Muscle layer of duodenum (tissue), 2 donors: ENCODE data around the gene LRCOL1.
A peak's percentile ranks its signal among the peaks of the same experiment; 100 is the strongest.

Source experiments
- H3K27ac ChIP-seq: one replicate; pipeline ENCODE4 v1.7.0; 2013; ENCODE audit warnings: mild to moderate bottlenecking, low read length
- H3K27me3 ChIP-seq: one replicate; pipeline ENCODE4 v1.7.0; 2013; ENCODE audit warnings: low read depth, mild to moderate bottlenecking, control low read depth, low read length
- H3K36me3 ChIP-seq, 2 donors: one replicate each; pipeline ENCODE4 v1.7.0; 2013; ENCODE audit warnings: low read length in 2 of 2, control low read depth in 1 of 2, mild to moderate bottlenecking in 1 of 2; ENCODE audit not compliant: insufficient read depth in 2 of 2, control insufficient read depth in 1 of 2
- H3K4me1 ChIP-seq, 2 donors: one replicate each; pipeline ENCODE4 v1.7.0; 2013; ENCODE audit warnings: low read length in 2 of 2, mild to moderate bottlenecking in 2 of 2, control low read depth in 1 of 2, moderate library complexity in 1 of 2; ENCODE audit not compliant: insufficient read depth in 2 of 2, control insufficient read depth in 1 of 2
- H3K4me3 ChIP-seq, 2 donors: one replicate each; pipeline ENCODE4 v1.7.0; 2013; ENCODE audit warnings: low read length in 2 of 2, low read depth in 1 of 2, mild to moderate bottlenecking in 1 of 2
- H3K9me3 ChIP-seq, 2 donors: one replicate each; pipeline ENCODE4 v1.7.0; 2013; ENCODE audit warnings: low read length in 2 of 2, control low read depth in 1 of 2, mild to moderate bottlenecking in 1 of 2; ENCODE audit not compliant: control insufficient read depth in 1 of 2
- donor health status: healthy.

The LRCOL1 gene

DNA sequence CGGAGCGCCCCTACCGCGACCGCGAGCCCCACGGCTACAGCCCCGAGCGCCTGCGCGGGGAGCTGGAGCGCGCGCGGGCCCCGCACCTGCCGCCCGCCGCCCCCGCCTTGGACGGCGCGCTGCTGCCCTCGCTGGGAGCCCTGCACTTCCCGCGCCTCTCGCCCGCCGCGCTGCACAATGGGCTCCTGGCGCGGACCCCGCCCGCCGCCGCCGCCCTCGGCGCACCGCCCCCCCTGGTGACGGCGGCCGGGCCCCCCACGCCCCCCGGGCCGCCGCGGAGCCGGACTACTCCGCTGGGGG lies 27.0 kb downstream of the LRCOL1 start:
- Histone ChIP-seq H3K36me3 (peaks cover 0 to 33% of the 10 kb centered on the region in 2 donors), H3K4me1 (peaks cover 0 to 3% of the 10 kb centered on the region in 2 donors), H3K9me3 (no peaks in the 10 kb centered on the region), H3K27ac (no peak overlapping the region), H3K4me3 (no peak overlapping the region), H3K27me3 (no peaks in the 10 kb centered on the region)

DNA sequence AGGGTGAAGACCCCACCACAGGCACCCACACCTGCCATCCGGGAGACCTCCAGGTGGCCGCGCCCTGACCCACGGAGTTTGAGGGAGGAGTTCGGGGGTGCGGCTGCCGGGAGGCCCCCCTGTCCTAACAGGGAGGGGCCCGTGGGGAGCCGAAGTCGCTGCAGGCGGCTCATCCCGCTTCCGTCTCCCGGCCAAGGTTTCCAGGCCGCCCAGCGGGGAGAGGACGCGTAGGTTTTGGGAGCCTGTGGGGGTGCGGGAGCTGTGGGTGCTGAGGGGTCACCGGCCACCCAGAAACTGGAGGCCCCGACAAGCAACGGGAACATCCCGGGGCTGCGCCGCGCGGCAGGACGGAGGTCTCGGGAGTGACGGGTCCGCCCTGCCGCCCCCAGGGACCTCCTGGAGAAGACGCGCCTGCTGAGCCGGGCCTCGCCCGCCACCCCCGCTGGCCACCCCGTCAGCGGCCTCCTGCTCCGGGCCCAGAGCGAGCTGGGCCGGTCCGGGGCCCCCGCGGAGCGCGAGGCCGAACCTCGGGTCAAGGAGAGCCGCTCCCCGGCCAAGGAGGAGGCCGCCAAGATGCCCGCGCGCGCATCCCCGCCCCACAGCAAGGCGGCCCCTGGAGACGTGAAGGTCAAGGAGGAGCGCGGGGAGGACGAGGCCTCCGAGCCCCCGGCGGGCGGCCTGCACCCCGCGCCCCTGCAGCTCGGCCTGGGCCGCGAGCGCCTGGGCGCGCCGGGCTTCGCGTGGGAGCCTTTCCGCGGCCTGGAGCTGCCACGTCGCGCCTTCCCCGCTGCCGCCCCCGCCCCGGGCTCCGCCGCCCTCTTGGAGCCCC lies 27.6 kb downstream of the LRCOL1 start:
- Histone ChIP-seq H3K4me3 (peak overlapping the region in 1 of 2 donors; percentile 44), H3K4me1 (peaks cover 0 to 3% of the 10 kb centered on the region in 2 donors), H3K27ac (no peak overlapping the region), H3K27me3 (no peaks in the 10 kb centered on the region), H3K9me3 (no peaks in the 10 kb centered on the region), H3K36me3 (peaks cover 0 to 39% of the 10 kb centered on the region in 2 donors)

DNA sequence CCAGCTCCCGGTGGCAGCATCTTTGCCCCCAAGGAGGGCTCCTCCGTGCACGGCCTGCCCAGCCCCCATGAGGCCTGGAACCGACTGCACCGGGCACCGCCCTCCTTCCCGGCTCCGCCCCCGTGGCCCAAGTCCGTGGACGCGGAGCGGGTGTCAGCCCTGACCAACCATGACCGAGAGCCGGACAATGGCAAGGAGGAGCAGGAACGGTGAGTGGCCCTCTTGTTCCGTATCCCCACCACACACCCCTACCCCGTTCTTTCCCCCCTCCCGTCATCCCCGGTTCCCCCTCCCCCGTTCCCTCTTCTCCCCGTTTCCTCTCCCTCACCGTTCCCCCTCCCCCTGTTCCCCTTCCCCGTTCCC lies 28.3 kb downstream of the LRCOL1 start:
- Histone ChIP-seq H3K9me3 (no peaks in the 10 kb centered on the region), H3K27me3 (no peaks in the 10 kb centered on the region), H3K4me1 (peaks cover 0 to 3% of the 10 kb centered on the region in 2 donors), H3K27ac (no peak overlapping the region), H3K4me3 (peak overlapping the region in 1 of 2 donors; percentile 44), H3K36me3 (peaks cover 0 to 46% of the 10 kb centered on the region in 2 donors)

- Histone ChIP-seq H3K27ac (no peak overlapping the region), H3K27me3 (no peaks in the 10 kb centered on the region), H3K36me3 (peaks cover 0 to 52% of the 10 kb centered on the region in 2 donors), H3K4me3 (no peak overlapping the region), H3K4me1 (peaks cover 0 to 3% of the 10 kb centered on the region in 2 donors), H3K9me3 (no peaks in the 10 kb centered on the region)
These were observed 28.9 kb downstream of the LRCOL1 start for GRCh38 chr12:132581348-132582057.

- H3K27ac ChIP-seq, result no peak overlapping the region
- no peak overlapping the region for H3K4me3 ChIP-seq
- no peaks in the 10 kb centered on the region for H3K27me3 ChIP-seq
- H3K9me3 ChIP-seq, result no peaks in the 10 kb centered on the region
- H3K4me1 ChIP-seq, result peaks cover 0 to 3% of the 10 kb centered on the region in 2 donors
- H3K36me3 ChIP-seq, result peaks cover 0 to 54% of the 10 kb centered on the region in 2 donors
These were observed 29.6 kb downstream of the LRCOL1 start for GRCh38 chr12:132580701-132581292.

- H3K27ac ChIP-seq, result no peak overlapping the region
- peaks cover 0 to 3% of the 10 kb centered on the region in 2 donors for H3K4me1 ChIP-seq
These were observed 30.6 kb downstream of the LRCOL1 start for GRCh38 chr12:132579744-132580143.

DNA sequence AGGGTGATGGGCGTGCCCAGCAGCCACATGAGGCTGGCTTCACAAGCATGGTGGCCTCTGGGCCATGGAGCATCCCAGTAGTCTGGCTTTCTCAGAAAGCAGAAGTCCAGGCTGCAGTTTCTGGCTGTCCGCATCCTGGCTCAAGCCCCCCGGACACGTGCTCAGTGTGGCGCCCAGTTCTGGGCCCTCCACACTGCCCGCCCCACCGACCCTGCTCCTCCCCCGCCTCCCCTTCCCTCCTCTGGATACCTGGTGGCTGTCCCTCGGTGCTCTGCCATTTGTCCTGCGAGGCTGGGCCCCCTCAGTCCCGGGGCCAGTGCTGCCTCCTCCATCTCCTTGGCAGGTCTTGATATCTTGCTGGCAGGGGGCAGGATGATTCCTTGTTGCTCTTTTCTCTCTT lies 31.6 kb downstream of the LRCOL1 start:
- Histone ChIP-seq H3K36me3 (peaks cover 0 to 67% of the 10 kb centered on the region in 2 donors), H3K4me3 (no peak overlapping the region), H3K9me3 (no peaks in the 10 kb centered on the region), H3K4me1 (peaks cover 0 to 3% of the 10 kb centered on the region in 2 donors), H3K27me3 (no peaks in the 10 kb centered on the region), H3K27ac (no peak overlapping the region)

More at GRCh38 chr12:132579744-132580143, 30.6 kb downstream of the LRCOL1 start:
- H3K9me3 ChIP-seq, result no peaks in the 10 kb centered on the region
- no peaks in the 10 kb centered on the region for H3K27me3 ChIP-seq
- H3K36me3 ChIP-seq, result peaks cover 0 to 62% of the 10 kb centered on the region in 2 donors
- H3K4me3 ChIP-seq, result no peak overlapping the region

DNA sequence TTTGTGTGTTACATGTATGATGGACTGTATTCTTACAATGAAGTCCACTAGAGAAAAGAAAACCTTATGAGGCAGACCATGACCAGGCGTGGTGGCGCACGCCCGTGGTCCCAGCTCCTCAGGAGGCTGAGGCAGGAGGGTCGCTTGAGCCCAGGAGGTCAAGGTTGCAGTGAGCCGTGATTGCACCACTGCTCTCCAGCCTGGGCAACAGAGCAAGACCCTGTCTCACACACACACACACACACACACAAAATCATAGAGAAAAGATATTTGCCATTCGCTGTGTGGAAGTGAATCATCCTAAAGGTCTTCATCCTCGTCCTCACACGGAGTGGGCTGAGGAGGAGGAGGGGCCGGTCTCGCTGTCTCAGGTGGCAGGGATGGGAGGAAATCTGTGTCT lies 32.3 kb downstream of the LRCOL1 start:
- H3K4me3 ChIP-seq, result no peak overlapping the region
- H3K36me3 ChIP-seq, result peaks cover 0 to 74% of the 10 kb centered on the region in 2 donors
- H3K27ac ChIP-seq, result no peak overlapping the region
- H3K27me3 ChIP-seq, result no peaks in the 10 kb centered on the region
- H3K4me1 ChIP-seq, result peaks cover 0 to 3% of the 10 kb centered on the region in 2 donors
- H3K9me3 ChIP-seq, result no peaks in the 10 kb centered on the region

DNA sequence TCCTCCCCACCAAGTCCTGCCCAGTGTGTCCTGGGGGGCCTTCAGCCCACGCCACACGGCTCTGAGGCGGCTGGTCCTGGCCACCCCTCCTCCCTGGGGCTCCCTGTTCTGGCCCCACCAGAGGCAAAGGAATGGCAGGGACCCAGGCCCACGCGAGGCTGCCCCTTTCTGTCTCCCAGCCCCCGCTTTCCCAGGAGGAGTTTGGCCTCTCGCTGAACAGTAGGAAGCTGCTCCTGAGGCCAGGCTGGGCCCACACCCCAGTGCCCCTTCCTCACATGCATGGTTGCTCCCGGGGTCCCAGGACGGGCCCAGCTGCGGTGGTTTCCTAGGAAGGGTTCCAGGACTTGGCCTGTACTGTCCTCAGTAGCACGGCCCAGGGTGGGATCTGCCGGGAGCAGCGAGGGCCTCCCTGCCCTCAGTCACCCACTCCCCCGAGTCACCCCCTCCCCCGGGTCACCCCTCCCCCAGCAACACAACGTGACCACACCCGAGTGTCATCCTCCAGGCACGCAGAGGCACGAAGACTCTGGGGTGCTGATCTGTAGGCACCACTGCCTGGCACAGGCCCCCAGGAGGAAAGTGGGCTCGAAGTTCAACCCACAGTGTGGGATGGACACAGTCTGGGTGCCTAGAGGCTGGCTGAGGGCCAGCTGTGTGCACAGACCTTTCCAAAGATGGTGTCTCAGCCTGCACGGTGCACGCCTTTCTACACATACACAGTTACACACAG lies 33.0 kb downstream of the LRCOL1 start:
- no peaks in the 10 kb centered on the region for H3K9me3 ChIP-seq
- peaks cover 0 to 81% of the 10 kb centered on the region in 2 donors for H3K36me3 ChIP-seq
- H3K27ac ChIP-seq, result no peak overlapping the region
- H3K4me1 ChIP-seq, result peaks cover 0 to 3% of the 10 kb centered on the region in 2 donors
- no peak overlapping the region for H3K4me3 ChIP-seq
- no peaks in the 10 kb centered on the region for H3K27me3 ChIP-seq

DNA sequence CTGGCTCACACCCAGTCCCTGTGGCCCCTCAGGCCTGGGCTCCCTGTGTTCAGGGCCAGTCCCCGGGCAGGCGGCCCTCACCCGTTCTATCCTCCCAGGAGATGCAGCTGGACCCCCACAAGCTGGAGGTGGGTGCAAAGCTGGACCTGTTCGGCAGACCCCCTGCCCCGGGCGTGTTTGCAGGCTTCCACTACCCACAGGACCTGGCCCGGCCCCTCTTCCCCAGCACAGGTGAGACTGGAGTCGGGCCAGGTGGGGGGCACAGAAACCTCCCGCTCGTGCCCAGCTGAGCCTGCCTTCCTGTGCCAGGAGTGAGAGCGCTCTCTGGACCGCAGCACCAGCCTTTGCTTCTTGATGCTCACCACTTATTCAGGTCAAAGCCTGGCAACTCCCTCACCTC lies 33.7 kb downstream of the LRCOL1 start:
- peaks cover 0 to 82% of the 10 kb centered on the region in 2 donors for H3K36me3 ChIP-seq
- H3K9me3 ChIP-seq, result no peaks in the 10 kb centered on the region
- H3K27ac ChIP-seq, result no peak overlapping the region
- H3K27me3 ChIP-seq, result no peaks in the 10 kb centered on the region
- no peak overlapping the region for H3K4me3 ChIP-seq
- peaks cover 0 to under 1% of the 10 kb centered on the region in 2 donors for H3K4me1 ChIP-seq

GRCh38 chr12:132575661-132576060 lies 34.7 kb downstream of the LRCOL1 start:
- Histone ChIP-seq H3K36me3 (peaks cover 0 to 80% of the 10 kb centered on the region in 2 donors), H3K4me1 (no peaks in the 10 kb centered on the region), H3K9me3 (no peaks in the 10 kb centered on the region), H3K27me3 (no peaks in the 10 kb centered on the region), H3K27ac (no peak overlapping the region), H3K4me3 (no peak overlapping the region)
